Upper lobe of right lung (tissue), 1 donor: ENCODE measurements around the gene LRIT1. TPM values are rescaled to one million over a fixed set of nuclear protein-coding genes. Genes with fewer than 3 reads are reported as not detected.

Experiments
- ATAC-seq: fragments of 200-7000 bp; cut with Tn5 transposase; one replicate; pipeline ENCODE4 v1.9.1; 2020; ENCODE audit warnings: mild to moderate bottlenecking, moderate library complexity
- DNase-seq: peaks from one replicate; pipeline ENCODE4 v3.0.0-alpha.2; 2020
- H3K27ac ChIP-seq: fragments of 200-600 bp; one replicate; pipeline ENCODE4 v1.8.0; 2022
- H3K27me3 ChIP-seq: fragments of 200-600 bp; one replicate; pipeline ENCODE4 v1.8.0; 2022; ENCODE audit warnings: mild to moderate bottlenecking
- H3K36me3 ChIP-seq: fragments of 200-600 bp; one replicate; pipeline ENCODE4 v1.8.0; 2022
- H3K4me1 ChIP-seq: fragments of 200-600 bp; one replicate; pipeline ENCODE4 v1.8.0; 2022
- H3K4me3 ChIP-seq: fragments of 200-600 bp; one replicate; pipeline ENCODE4 v1.8.0; 2022; ENCODE audit warnings: mild to moderate bottlenecking
- H3K9me3 ChIP-seq: fragments of 200-600 bp; one replicate; pipeline ENCODE4 v1.8.0; 2022
- CTCF ChIP-seq: fragments of 200-600 bp; IDR thresholded peaks from one replicate; pipeline ENCODE4 v1.8.0; 2022; ENCODE audit warnings: antibody characterized with exemption
- intact Hi-C: fragments of 100-400 bp; cut with DNase I; formaldehyde crosslinking; loops from one replicate; pipeline ENCODE4 v1.11.0; 2022
- total RNA-seq: library from RNA; stranded (reverse); fragmentation: NEBNext Ultra II Directional; extraction: Animal tissue kit (Norgen Biotek cat#: 25700); gene quantifications from one replicate; pipeline ENCODE4 v1.2.1, GENCODE V29; 2021
- donor health status: DM: no; HTN: yes; CAD: no; lungs with severe emphysema.

Gene LRIT1
- total RNA-seq, 1 donor from 2014 or later, result not detected

GRCh38 chr10:84257343-84258020, 16.1 kb upstream of the LRIT1 start:
- ATAC-seq, result no peak
- no peak for DNase-seq
- intact Hi-C loops, result no loop called here
- H3K9me3 ChIP-seq, result no peaks in the 10 kb centered on the region
- no peak for TF ChIP-seq CTCF
- H3K36me3 ChIP-seq, result no peaks in the 10 kb centered on the region
- H3K4me1 ChIP-seq, result no peaks in the 10 kb centered on the region
- H3K4me3 ChIP-seq, result no peak overlapping the region
- peaks cover 8% of the 10 kb centered on the region for H3K27me3 ChIP-seq
- no peak overlapping the region for H3K27ac ChIP-seq

GRCh38 chr10:84256510-84257342, 15.4 kb upstream of the LRIT1 start:
- H3K4me3 ChIP-seq, result no peak overlapping the region
- intact Hi-C loops, result no loop called here
- no peaks in the 10 kb centered on the region for H3K9me3 ChIP-seq
- H3K4me1 ChIP-seq, result no peaks in the 10 kb centered on the region
- ATAC-seq (peak; percentile 74), DNase-seq (peak; percentile 72)
- H3K36me3 ChIP-seq, result no peaks in the 10 kb centered on the region
- H3K27ac ChIP-seq, result no peak overlapping the region
- peak; percentile 57 for TF ChIP-seq CTCF
- peaks cover 8% of the 10 kb centered on the region for H3K27me3 ChIP-seq

- intact Hi-C loops, result no loop called here
Observed at GRCh38 chr10:84254552-84255478, 13.5 kb upstream of the LRIT1 start.

GRCh38 chr10:84248794-84249193, 7.4 kb upstream of the LRIT1 start:
- no peak for ATAC-seq
- no peaks in the 10 kb centered on the region for H3K27me3 ChIP-seq

More at GRCh38 chr10:84254552-84255478, 13.5 kb upstream of the LRIT1 start:
- H3K27me3 ChIP-seq, result peaks cover 8% of the 10 kb centered on the region
- no peaks in the 10 kb centered on the region for H3K36me3 ChIP-seq
- no peak for TF ChIP-seq CTCF
- DNase-seq (no peak), ATAC-seq (no peak)
- H3K4me1 ChIP-seq, result no peaks in the 10 kb centered on the region
- H3K27ac ChIP-seq, result no peak overlapping the region
- H3K9me3 ChIP-seq, result no peaks in the 10 kb centered on the region
- H3K4me3 ChIP-seq, result no peak overlapping the region

More at GRCh38 chr10:84248794-84249193, 7.4 kb upstream of the LRIT1 start:
- no peak for TF ChIP-seq CTCF
- Histone ChIP-seq H3K4me3 (no peak overlapping the region), H3K4me1 (no peaks in the 10 kb centered on the region), H3K36me3 (no peaks in the 10 kb centered on the region), H3K9me3 (no peaks in the 10 kb centered on the region), H3K27ac (no peak overlapping the region)
- intact Hi-C loops, result no loop called here
- DNase-seq, result no peak
